Activated CD4-positive, alpha-beta memory T cell treated with anti-CD3 and anti-CD28 coated beads for 36 hours (primary cell): Measurements from ENCODE around the gene TBC1D1. TPM values are rescaled to one million over a fixed set of nuclear protein-coding genes. Genes with fewer than 3 reads are reported as not detected.

Source experiments
- CTCF ChIA-PET: fragments of 350-600 bp; sonication (Branson Sonifier 250); formaldehyde crosslinking; loops from one replicate; lab custom pipeline; 2021; ENCODE audit warnings: antibody characterized with exemption, inconsistent platforms; lab: Charles Lee
- POLR2A ChIA-PET: fragments of 350-600 bp; sonication (Branson Sonifier 250); formaldehyde crosslinking; loops from one replicate; lab custom pipeline; 2021; ENCODE audit warnings: antibody characterized with exemption; lab: Charles Lee
- DNase-seq: peaks from one replicate; pipeline ENCODE4 v3.0.0-alpha.2; 2020
- H3K27ac Mint-ChIP-seq: one replicate; pipeline ENCODE4 v1.8.0; 2021; ENCODE audit warnings: mixed read lengths
- H3K27me3 Mint-ChIP-seq: one replicate; pipeline ENCODE4 v1.8.0; 2021; ENCODE audit warnings: mixed read lengths
- H3K36me3 Mint-ChIP-seq: one replicate; pipeline ENCODE4 v1.8.0; 2021; ENCODE audit warnings: mixed read lengths
- H3K4me1 Mint-ChIP-seq: one replicate; pipeline ENCODE4 v1.8.0; 2021; ENCODE audit warnings: low read depth, mixed read lengths
- H3K4me3 Mint-ChIP-seq: one replicate; pipeline ENCODE4 v1.8.0; 2021; ENCODE audit warnings: mild to moderate bottlenecking, mixed read lengths
- H3K9me3 Mint-ChIP-seq: one replicate; pipeline ENCODE4 v1.8.0; 2021; ENCODE audit warnings: mixed read lengths
- intact Hi-C: fragments of 100-400 bp; cut with micrococcal nuclease; formaldehyde crosslinking; loops from one replicate; pipeline ENCODE4 v1.15.1; 2023
- total RNA-seq, 2 experiments: library from RNA; stranded (reverse); gene quantifications; one replicate each; pipeline ENCODE4 v1.2.3, GENCODE V29; 2021

Gene TBC1D1
- total RNA-seq, 2 experiments from 2014 or later: 67.6 to 70.4 TPM

DNA sequence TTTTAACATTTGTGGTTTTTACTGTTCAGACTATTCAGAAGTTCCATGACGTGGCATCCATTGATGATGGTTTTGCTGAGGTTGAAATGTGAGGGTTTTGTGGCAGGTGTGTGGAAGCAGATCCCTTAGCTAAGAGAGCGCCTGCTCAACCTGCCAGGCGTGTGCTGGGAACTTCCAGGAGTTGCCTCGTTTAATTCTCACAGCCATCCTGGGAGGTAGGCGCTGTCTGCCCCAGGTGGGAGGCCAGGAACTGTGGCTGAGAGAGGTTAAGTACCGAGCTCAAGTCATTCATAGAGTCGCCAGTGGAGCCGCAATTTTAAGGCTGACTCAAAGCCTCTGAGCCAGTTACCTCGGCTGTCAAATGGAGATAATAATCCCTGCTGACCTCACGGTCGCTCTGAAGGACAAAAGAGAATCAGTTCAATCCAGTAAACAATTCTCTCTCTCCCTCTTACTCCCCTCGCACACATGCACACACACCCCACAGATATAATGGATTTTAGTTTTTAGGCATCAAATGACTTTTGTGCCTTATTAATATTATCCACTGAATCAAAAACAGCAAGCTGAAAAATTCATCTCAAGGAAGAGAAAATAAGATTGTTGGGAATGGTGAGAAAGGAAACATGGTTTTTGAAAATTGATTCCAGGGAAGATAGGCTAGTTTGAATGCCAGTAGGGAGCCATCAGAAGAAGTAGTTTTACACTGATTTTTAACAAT lies 240.6 kb downstream of the TBC1D1 start:
- POLR2A ChIA-PET: interaction anchor here (0.6 to 4.3 kb wide), 16 partner anchors 15 to 1222 kb away, joined by 3 to 54 read pairs (median 3); no protein-coding TSS in a partner anchor
- Mint-ChIP-seq H3K9me3 (no peaks in the 10 kb centered on the region), H3K36me3 (peaks cover 38% of the 10 kb centered on the region), H3K4me1 (peaks cover 76% of the 10 kb centered on the region), H3K27me3 (peaks cover 1% of the 10 kb centered on the region), H3K4me3 (peak overlapping the region; percentile 56), H3K27ac (peak overlapping the region; percentile 96)
- CTCF ChIA-PET: interaction anchor here (0.7 to 3.0 kb wide), 8 partner anchors 29 to 178 kb away, joined by 3 to 14 read pairs (median 4); no protein-coding TSS in a partner anchor
- DNase-seq: peak; percentile 90
- intact Hi-C loops: loop anchor here (1.0 to 5.0 kb wide), 16 partner anchors 30 to 1223 kb away; partner anchors contain the start of genes RELL1 and TLR1

DNA sequence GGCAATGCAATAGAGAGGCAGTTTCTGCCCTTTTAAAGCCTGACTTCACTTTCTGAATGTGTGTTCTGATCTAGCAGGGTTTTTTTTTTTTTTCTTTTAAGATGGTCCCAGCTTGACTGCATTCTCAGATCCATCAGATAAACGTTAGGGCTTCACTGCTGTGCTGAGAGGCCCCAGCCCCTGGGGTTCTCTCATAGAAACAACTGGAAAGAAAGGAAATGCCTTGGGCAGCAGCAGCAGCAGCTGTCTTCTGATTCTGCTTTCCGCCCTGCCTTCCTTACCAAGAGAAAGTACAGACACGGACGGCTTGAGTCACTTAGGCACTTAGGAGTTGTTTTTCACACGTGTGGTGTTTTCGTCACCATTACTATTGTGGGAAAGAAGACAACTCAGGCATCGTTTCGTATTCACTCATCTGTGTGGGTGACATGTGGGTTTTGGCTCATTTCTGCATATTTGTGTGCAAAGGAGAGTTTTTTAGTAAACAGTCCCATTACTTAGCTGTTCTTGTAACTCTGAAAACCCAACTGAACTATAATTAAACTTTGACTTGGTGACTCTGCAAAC lies 241.3 kb downstream of the TBC1D1 start:
- Mint-ChIP-seq H3K4me3 (peak overlapping the region; percentile 56), H3K9me3 (no peaks in the 10 kb centered on the region), H3K36me3 (peaks cover 39% of the 10 kb centered on the region), H3K27ac (peak overlapping the region; percentile 96), H3K4me1 (peaks cover 76% of the 10 kb centered on the region), H3K27me3 (peaks cover 1% of the 10 kb centered on the region)
- CTCF ChIA-PET: interaction anchor here (0.7 to 3.0 kb wide), 12 partner anchors 13 to 543 kb away, joined by 3 to 14 read pairs (median 4); no protein-coding TSS in a partner anchor
- POLR2A ChIA-PET: interaction anchor here (0.6 to 4.3 kb wide), 17 partner anchors 14 to 1221 kb away, joined by 3 to 54 read pairs (median 3); no protein-coding TSS in a partner anchor
- intact Hi-C loops: loop anchor here (1.0 to 5.0 kb wide), 9 partner anchors 29 to 1222 kb away; partner anchors contain the start of gene TLR1
- DNase-seq: peak; percentile 85

DNA sequence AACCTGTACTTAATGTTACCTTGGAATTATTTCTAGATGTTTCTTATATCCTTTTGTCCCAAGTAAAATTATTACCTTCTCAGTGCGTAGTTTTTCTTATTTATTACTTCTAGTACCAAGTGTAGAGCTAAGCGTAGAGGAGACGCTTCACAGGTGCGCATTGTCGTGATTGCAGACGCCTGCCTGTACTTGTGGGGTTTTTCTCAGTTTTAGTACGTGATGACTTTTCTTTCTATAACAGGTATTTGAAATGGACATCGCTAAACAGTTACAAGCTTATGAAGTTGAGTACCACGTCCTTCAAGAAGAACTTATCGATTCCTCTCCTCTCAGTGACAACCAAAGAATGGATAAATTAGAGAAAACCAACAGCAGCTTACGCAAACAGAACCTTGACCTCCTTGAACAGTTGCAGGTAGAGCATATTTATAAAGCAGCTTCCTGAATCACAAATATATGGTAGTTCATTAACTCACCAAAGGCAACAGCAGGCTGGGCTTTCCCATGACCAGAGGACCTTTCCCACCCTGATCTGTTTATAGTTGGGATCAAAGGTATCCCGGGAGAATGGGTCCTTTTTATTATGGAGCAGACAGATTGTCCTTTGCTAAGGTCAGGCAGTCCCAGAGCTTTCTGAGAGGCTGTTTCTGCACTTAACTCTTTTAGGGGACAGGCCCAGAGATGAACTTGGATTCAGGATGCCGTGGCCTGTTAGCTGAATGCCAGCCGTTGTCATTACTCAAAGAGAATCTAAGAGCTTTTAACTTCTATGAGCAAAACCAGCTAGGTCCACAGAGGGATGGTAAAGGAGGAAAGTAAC lies 242.2 kb downstream of the TBC1D1 start:
- ChIA-PET CTCF (interaction anchor here (0.7 to 3.0 kb wide), 9 partner anchors 12 to 542 kb away, joined by 3 to 14 read pairs (median 5); no protein-coding TSS in a partner anchor), POLR2A (interaction anchor here (0.7 to 4.3 kb wide), 12 partner anchors 29 to 853 kb away, joined by 3 to 54 read pairs (median 8); no protein-coding TSS in a partner anchor)
- H3K27ac Mint-ChIP-seq: peak overlapping the region; percentile 96
- H3K4me1 Mint-ChIP-seq: peaks cover 70% of the 10 kb centered on the region
- H3K9me3 Mint-ChIP-seq: no peaks in the 10 kb centered on the region
- H3K4me3 Mint-ChIP-seq: no peak overlapping the region
- H3K36me3 Mint-ChIP-seq: peaks cover 45% of the 10 kb centered on the region
- no peak for DNase-seq
- peaks cover 1% of the 10 kb centered on the region for H3K27me3 Mint-ChIP-seq
- intact Hi-C loops: loop anchor here (1.0 to 5.0 kb wide), 9 partner anchors 28 to 1221 kb away; partner anchors contain the start of gene TLR1

DNA sequence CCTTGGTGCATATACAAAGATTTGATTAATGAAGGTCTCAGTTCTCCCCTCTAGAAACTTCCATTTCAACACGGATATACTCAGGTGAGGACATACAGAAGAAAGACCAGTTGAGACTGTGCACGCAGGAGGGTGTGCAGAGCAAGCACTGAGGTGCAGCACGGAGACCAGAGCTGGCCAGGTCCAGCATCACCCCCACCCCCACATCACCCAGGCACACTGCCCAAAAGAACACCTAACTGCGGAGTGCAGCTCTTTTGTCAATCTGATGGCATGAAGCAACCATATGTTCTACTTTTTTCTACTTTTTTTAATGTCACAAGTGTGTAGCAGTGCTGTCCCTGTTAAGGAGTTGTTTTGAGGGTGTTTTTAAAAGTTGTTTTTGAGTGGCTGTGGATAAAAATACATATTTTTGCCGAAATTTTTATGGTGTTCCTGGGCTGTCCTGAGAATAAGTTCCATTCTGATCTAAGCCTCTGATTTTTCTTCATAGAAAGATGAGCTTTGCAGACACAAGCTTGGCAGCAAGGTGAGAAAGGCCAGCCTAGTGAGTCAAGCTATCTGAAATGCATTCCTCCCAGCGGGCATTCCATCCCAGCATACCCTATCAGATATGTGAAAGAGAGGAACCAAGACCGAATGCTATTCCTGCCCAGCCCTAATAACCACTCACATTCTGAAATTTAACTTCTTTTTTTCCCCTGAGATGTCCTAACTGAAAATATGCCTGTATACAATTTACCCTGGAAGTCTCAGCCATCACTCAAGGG lies 243.0 kb downstream of the TBC1D1 start:
- Mint-ChIP-seq H3K4me3 (no peak overlapping the region), H3K9me3 (no peaks in the 10 kb centered on the region), H3K27me3 (peaks cover 1% of the 10 kb centered on the region), H3K4me1 (peaks cover 69% of the 10 kb centered on the region), H3K27ac (peak overlapping the region; percentile 96), H3K36me3 (peaks cover 53% of the 10 kb centered on the region)
- DNase-seq: no peak
- intact Hi-C loops: loop anchor here (5.0 kb wide), 1 partner anchor 417 kb away; no protein-coding TSS in a partner anchor
- ChIA-PET CTCF (interaction anchor here (1.0 to 3.0 kb wide), 9 partner anchors 11 to 541 kb away, joined by 3 to 14 read pairs (median 5); no protein-coding TSS in a partner anchor), POLR2A (interaction anchor here (0.7 to 4.3 kb wide), 7 partner anchors 28 to 188 kb away, joined by 4 to 54 read pairs (median 9); no protein-coding TSS in a partner anchor)

DNA sequence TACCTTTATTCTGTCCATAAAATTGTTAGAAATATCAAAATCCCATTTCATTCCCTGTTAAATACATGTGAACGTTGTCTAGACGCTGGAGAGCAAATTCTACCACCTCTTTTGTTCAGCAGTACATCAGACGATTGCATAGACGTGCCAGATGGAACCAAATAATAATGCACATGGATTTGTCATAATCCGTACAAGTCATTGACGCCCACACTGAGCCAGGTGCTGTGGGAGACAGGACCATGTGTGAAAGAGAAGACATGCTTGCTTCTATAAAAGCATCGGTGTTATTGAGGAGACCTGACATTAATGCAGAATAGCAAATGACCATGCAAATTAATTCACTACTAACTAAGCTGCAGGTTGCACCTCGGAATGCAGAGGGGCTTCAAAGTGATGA lies 244.3 kb downstream of the TBC1D1 start:
- no peak for DNase-seq
- H3K27me3 Mint-ChIP-seq: peaks cover 1% of the 10 kb centered on the region
- H3K9me3 Mint-ChIP-seq: no peaks in the 10 kb centered on the region
- POLR2A ChIA-PET: interaction anchor here (4.3 kb wide), 1 partner anchor 45 kb away, joined by 52 read pairs; no protein-coding TSS in a partner anchor
- no peak overlapping the region for H3K4me3 Mint-ChIP-seq
- peaks cover 57% of the 10 kb centered on the region for H3K4me1 Mint-ChIP-seq
- intact Hi-C loops: no loop called here
- H3K36me3 Mint-ChIP-seq: peaks cover 58% of the 10 kb centered on the region
- H3K27ac Mint-ChIP-seq: no peak overlapping the region
- CTCF ChIA-PET: interaction anchor here (1.5 to 1.6 kb wide), 2 partner anchors 25 to 73 kb away, joined by 4 to 6 read pairs; no protein-coding TSS in a partner anchor

DNA sequence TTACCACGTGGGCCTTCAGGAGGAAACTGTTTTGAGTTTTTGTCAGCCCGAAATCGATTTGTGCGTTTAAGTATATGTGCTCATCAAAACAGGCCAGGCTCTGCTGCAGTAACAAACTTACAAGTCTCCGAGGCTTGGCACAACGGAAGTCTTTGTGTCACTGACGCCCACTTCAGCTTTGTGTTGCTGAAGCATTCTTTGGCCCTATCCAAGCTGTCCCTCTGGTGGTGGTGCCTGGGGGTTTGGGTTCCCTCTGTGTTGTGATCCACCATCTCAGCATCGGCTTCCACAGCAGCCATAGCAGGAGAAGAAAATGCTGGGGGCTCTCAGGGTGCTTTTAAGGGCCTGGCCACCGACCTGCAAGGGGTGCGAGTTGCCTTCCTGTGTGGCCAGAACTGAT lies 245.7 kb downstream of the TBC1D1 start:
- intact Hi-C loops: no loop called here
- Mint-ChIP-seq H3K36me3 (peaks cover 60% of the 10 kb centered on the region), H3K4me1 (peaks cover 45% of the 10 kb centered on the region), H3K9me3 (no peaks in the 10 kb centered on the region), H3K27ac (peak overlapping the region; percentile 40), H3K4me3 (no peak overlapping the region), H3K27me3 (no peaks in the 10 kb centered on the region)
- POLR2A ChIA-PET: interaction anchor here (0.7 kb wide), 1 partner anchor 46 kb away, joined by 6 read pairs; no protein-coding TSS in a partner anchor
- DNase-seq: peak; percentile 36
- CTCF ChIA-PET: interaction anchor here (0.7 to 1.8 kb wide), 3 partner anchors 10 to 74 kb away, joined by 3 to 5 read pairs (median 4); no protein-coding TSS in a partner anchor

DNA sequence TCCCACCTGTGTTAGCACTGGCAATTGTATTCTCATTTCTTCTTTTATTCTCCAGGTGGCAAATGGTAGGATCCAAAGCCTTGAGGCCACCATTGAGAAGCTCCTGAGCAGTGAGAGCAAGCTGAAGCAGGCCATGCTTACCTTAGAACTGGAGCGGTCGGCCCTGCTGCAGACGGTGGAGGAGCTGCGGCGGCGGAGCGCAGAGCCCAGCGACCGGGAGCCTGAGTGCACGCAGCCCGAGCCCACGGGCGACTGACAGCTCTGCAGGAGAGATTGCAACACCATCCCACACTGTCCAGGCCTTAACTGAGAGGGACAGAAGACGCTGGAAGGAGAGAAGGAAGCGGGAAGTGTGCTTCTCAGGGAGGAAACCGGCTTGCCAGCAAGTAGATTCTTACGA lies 246.2 kb downstream of the TBC1D1 start:
- ChIA-PET POLR2A (interaction anchor here (0.7 kb wide), 1 partner anchor 47 kb away, joined by 6 read pairs; no protein-coding TSS in a partner anchor), CTCF (interaction anchor here (1.8 kb wide), 1 partner anchor 67 kb away, joined by 5 read pairs; no protein-coding TSS in a partner anchor)
- no peaks in the 10 kb centered on the region for H3K9me3 Mint-ChIP-seq
- H3K27me3 Mint-ChIP-seq: no peaks in the 10 kb centered on the region
- no peak overlapping the region for H3K4me3 Mint-ChIP-seq
- H3K4me1 Mint-ChIP-seq: peaks cover 45% of the 10 kb centered on the region
- DNase-seq: no peak
- H3K36me3 Mint-ChIP-seq: peaks cover 60% of the 10 kb centered on the region
- intact Hi-C loops: no loop called here
- H3K27ac Mint-ChIP-seq: peak overlapping the region; percentile 40

DNA sequence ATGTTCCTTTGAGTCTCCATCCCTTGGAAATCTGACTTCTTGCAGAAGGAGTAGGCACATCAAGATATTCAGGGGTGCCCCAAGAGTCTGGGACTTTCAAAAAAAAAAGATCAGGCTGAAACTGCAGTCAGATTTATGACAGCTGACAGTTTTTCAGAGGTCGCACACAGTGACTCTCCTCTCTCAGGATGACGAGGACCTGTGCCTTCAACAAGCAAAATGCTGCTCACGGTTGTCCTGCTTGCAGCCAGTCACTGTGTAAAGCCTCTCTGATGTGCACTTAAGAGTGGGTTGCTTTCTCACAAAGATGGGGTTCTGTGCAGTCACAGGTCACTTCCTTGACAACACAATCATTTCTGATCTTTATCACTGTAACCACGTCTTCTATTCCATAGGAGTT lies 247.5 kb downstream of the TBC1D1 start:
- peaks cover 35% of the 10 kb centered on the region for H3K4me1 Mint-ChIP-seq
- CTCF ChIA-PET: no interaction called here
- no peaks in the 10 kb centered on the region for H3K27me3 Mint-ChIP-seq
- H3K36me3 Mint-ChIP-seq: peaks cover 55% of the 10 kb centered on the region
- intact Hi-C loops: no loop called here
- H3K27ac Mint-ChIP-seq: peak overlapping the region; percentile 59
- POLR2A ChIA-PET: no interaction called here
- H3K4me3 Mint-ChIP-seq: no peak overlapping the region
- no peaks in the 10 kb centered on the region for H3K9me3 Mint-ChIP-seq
- DNase-seq: peak; percentile 44

DNA sequence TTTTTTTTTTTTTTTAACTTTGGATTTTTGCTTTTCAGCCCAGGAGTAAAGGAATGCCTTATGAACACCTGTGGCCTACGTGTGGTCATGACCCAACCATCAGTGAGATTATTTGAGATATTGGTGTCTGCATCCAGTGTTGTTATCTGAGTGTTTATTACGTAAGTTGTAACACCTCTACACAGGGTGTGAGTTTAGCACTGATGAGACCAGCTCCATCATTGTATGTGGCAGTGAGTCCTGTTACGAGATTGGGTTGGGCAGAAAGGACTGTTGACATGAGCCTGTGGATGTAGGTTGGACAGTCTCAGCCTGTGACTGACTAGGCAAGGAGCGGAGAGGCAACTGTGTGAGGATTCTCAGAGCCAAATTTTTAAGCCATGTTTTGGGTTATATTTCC lies 248.3 kb downstream of the TBC1D1 start:
- CTCF ChIA-PET: no interaction called here
- Mint-ChIP-seq H3K9me3 (no peaks in the 10 kb centered on the region), H3K27me3 (no peaks in the 10 kb centered on the region), H3K36me3 (peaks cover 47% of the 10 kb centered on the region), H3K27ac (no peak overlapping the region), H3K4me1 (peaks cover 27% of the 10 kb centered on the region), H3K4me3 (no peak overlapping the region)
- POLR2A ChIA-PET: no interaction called here
- intact Hi-C loops: no loop called here
- DNase-seq: no peak

DNA sequence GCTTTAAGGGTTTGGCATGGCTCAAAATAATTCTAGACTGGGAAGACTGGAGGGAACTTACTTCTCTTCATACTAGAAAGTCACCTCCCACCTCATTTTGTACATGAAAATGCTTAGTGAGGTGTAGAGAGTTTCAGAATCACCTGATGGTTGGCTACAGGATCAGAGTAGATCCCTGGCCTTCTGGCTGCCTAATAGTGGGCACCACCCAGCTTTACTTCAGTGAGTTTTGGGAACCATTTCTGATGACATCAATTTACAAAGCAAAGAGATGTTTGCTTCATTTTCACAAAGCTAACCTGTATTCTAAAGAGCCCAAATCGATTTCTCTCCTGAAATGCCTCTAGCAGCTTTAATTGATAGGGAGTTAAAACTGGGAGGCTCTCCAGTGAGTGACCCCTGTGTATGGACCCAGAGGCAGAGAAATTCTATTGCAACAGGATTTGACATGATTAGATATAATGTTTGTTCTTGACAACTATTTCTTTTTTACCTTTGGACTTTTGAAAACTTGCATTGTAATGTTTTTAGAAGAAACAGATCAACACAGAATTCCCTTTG lies 249.8 kb downstream of the TBC1D1 start:
- Mint-ChIP-seq H3K27me3 (no peaks in the 10 kb centered on the region), H3K4me3 (no peak overlapping the region), H3K36me3 (peaks cover 36% of the 10 kb centered on the region), H3K4me1 (peaks cover 27% of the 10 kb centered on the region), H3K27ac (no peak overlapping the region), H3K9me3 (no peaks in the 10 kb centered on the region)
- intact Hi-C loops: no loop called here
- no peak for DNase-seq
- POLR2A ChIA-PET: no interaction called here
- CTCF ChIA-PET: interaction anchor here (1.1 to 1.4 kb wide), 2 partner anchors 21 to 62 kb away, joined by 3 read pairs; no protein-coding TSS in a partner anchor
